DND-41 (cell line): ENCODE measurements around the gene MOGAT3.

ENCODE experiments used
- CTCF ChIP-seq: IDR thresholded peaks from 2 replicates; pipeline ENCODE4 v1.5.1; 2012; ENCODE audit warnings: borderline replicate concordance, low read length, moderate library complexity, mild to moderate bottlenecking; ENCODE audit not compliant: poor library complexity, severe bottlenecking; ENCODE audit errors: extremely low read depth
- EZH2 ChIP-seq: IDR thresholded peaks from 3 replicates; pipeline ENCODE4 v1.6.1; 2012; ENCODE audit warnings: borderline replicate concordance, low read depth, mild to moderate bottlenecking, moderate library complexity, low read length, inconsistent platforms; ENCODE audit not compliant: severe bottlenecking

GRCh38 chr7:101160910-101161309 is 39.9 kb downstream of the MOGAT3 start:
- TF ChIP-seq CTCF (no peak), EZH2 (no peak)
